Upper lobe of left lung (tissue), 4 donors: ENCODE measurements around the gene FBXW10.
"Not testable (repeated sequence)": the region's sequence is repeated elsewhere in the genome, so short reads cannot be mapped to it uniquely, and the experiment has no call there.

ENCODE experiments used
- EP300 ChIP-seq, 4 donors: sonication (generic); formaldehyde crosslinking; IDR thresholded peaks; one replicate each; pipeline ENCODE4 v1.5.1; 2017; ENCODE audit warnings: antibody characterized with exemption in 4 of 4, control low read depth in 2 of 4
- POLR2A ChIP-seq, 4 donors: fragments of 450-650 bp; IDR thresholded peaks; one replicate each; pipeline ENCODE4 v1.5.1; 2016 to 2017; ENCODE audit warnings: antibody characterized with exemption in 4 of 4, mild to moderate bottlenecking in 2 of 4
- POLR2AphosphoS5 ChIP-seq, 2 donors: sonication (generic); formaldehyde crosslinking; IDR thresholded peaks; one replicate each; pipeline ENCODE4 v1.5.1; 2017; ENCODE audit warnings: antibody characterized with exemption in 2 of 2
- TF ChIP-seq, protein P1 (sequence below), 6 experiments: fragments of 450-650 bp in 4 of 6; fragments of 200-600 bp in 2 of 6; sonication (generic) in 2 of 6; IDR thresholded peaks; one replicate each; pipeline ENCODE4 v1.5.1; 2016 to 2019; ENCODE audit warnings: antibody characterized with exemption in 6 of 6

DNA sequence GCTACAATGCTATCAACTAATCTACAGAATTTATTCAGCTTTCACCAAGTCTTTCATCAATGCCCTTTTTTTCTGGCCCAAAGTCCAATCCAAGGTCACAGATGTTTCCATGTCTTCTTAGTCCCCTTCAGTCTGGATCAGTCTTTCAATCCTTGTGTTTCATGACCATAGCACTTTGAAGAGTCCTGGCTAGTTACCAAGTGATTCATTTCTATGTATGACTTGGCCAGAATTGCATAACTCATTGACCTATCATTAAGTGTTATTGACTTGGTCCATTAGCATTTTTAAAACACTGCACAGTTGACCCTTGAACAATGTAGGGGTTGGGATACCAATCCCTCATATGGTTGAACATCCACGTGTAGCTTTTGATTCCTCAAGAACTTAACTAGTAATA is 11.4 kb upstream of the FBXW10 start:
- TF ChIP-seq, protein P1, sequence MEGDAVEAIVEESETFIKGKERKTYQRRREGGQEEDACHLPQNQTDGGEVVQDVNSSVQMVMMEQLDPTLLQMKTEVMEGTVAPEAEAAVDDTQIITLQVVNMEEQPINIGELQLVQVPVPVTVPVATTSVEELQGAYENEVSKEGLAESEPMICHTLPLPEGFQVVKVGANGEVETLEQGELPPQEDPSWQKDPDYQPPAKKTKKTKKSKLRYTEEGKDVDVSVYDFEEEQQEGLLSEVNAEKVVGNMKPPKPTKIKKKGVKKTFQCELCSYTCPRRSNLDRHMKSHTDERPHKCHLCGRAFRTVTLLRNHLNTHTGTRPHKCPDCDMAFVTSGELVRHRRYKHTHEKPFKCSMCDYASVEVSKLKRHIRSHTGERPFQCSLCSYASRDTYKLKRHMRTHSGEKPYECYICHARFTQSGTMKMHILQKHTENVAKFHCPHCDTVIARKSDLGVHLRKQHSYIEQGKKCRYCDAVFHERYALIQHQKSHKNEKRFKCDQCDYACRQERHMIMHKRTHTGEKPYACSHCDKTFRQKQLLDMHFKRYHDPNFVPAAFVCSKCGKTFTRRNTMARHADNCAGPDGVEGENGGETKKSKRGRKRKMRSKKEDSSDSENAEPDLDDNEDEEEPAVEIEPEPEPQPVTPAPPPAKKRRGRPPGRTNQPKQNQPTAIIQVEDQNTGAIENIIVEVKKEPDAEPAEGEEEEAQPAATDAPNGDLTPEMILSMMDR (IDR thresholded peaks at IDR 0.05): not testable (repeated sequence)
- not testable (repeated sequence) for TF ChIP-seq POLR2A, EP300, POLR2AphosphoS5 (IDR thresholded peaks at IDR 0.05)
